Activated naive CD4-positive, alpha-beta T cell (primary cell): ENCODE data around the gene PROCR.
"Not testable (repeated sequence)": the region's sequence is repeated elsewhere in the genome, so short reads cannot be mapped to it uniquely, and the experiment has no call there.

ENCODE experiments used
- DNase-seq, 4 experiments: peaks; one replicate each; lab custom pipeline; 2025; lab: John Stamatoyannopoulos, UW

Gene PROCR

GRCh38 chr20:35193031-35193791, 21.3 kb downstream of the PROCR start:
- DNase-seq = not testable (repeated sequence)

DNA sequence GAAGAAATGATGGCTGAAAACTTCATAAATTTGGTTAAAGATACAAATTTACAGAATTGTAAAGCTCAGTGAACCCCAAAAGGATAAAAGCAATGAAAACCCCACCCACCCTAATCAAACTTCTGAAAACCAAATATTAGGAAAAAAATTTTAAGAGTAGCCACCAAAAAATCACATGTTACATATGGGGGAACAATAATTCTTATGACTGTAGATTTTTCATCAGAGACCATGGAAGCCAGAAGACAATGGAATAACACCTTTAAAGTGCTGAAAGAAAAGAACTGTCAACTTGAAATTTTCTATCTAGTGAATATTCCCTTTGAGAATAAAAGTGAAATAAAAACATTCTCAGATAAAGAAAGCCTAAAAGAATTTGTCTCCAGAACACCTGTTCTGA, 24.4 kb downstream of the PROCR start:
- no peak for DNase-seq

DNA sequence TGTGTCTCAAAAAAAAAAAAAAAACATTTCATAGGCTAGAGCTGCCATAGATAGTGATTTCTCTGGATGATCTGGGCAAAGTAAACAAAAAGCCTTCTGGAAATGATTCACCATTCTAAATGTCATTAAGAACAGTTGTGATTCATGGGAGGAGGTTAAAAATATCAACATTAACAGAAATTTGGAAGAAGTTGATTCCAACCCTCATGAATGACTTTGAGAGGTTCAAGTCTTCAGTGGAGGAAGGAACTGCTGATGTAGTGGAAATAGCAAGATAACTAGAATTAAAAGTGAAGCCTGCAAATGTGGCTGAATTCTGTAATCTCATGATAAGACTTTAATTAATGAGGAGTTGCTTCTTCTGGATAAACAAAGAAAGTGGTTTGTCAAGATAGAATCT, 27.9 kb downstream of the PROCR start:
- DNase-seq = no peak

- DNase-seq = no peak
Observed at GRCh38 chr20:35200267-35200666, 28.4 kb downstream of the PROCR start.

DNA sequence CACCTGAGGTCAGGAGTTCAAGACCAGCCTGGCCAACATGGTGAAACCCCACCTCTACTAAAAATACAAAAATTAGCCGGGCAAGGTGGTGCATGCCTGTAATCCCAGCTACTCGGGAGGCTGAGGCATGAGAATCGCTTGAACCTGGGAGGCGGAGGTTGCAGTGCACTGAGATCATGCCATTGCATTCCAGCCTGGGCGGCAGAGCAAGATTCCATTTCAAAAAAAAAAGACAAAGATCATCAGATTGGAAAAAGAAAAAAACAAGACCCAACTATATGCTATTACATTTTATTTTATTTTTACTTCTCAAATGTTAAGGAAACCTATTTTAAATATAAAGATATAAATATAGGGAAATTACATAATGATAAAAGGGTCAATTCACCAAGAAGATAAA, 29.6 kb downstream of the PROCR start:
- DNase-seq = not testable (repeated sequence)

DNA sequence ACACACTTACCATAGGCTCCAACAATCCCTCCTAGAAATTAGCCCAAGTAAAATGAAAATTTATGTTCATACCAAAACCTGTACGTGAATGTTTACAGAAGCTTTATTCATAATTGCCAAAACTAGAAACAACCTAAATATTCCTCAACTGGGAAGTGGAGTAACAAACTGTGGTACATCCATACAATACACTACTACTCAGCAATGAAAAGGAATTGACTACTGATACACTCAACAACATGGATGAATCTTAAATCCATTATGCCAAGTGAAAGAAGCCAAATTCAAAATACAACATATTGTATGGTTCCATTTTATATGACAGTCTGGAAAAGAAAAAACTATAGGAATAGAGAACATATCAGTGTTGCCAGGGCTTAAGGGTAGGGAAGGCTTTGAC, 34.9 kb downstream of the PROCR start:
- DNase-seq = no peak

DNA sequence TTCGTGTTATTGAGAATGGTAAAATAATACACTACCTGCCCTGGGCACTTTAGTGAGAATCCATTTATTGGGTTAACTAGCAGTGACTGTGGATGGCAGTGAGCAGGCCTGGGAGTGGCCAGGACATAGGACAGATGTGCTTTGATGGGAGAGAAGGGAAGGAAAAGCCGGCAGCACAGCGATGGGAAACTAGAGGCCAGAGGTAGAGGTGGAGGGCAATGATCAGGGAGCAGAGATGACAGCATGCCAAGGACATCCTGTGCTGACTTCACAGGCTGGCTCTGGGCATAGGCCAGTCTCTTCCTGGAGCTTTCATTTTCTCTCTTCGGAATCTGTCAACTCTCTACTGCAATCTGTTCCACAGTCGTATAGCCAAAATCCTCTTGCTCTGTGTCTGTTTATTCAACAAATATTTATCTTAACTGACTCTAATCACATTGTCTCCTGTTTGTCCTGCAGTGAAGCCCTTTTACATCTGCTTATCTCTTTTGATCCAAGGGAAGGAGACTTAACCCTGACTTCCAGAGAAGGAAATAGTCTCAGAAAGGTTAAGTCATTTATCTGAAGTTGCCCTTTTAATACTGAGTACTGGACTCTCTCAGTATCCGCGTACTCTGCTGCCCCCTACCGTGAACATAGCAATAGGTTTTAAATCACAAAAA, 36.2 kb downstream of the PROCR start:
- peak; percentile 18 to 47 (median 33) for DNase-seq

- no peak for DNase-seq
Observed at GRCh38 chr20:35215066-35215956, 43.4 kb downstream of the PROCR start.

DNA sequence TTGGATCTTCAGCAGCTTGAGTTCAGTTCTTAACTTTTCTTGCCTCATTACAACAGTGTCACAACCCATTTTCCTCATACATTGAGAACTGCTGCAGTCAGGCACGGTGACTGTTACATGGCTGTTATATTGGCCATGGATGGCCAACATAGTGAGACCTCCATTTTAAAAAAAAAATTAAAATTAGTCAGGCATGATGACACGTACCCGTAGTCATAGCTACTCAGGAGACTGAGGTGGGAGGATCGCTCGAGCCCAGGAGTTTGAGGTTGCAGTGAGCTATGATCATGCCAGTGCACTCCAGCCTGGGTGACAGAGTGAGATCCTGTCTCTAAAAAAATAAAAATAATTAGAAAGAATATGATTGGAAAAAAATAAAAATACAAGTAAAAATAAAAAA, 44.7 kb downstream of the PROCR start:
- DNase-seq = no peak

DNA sequence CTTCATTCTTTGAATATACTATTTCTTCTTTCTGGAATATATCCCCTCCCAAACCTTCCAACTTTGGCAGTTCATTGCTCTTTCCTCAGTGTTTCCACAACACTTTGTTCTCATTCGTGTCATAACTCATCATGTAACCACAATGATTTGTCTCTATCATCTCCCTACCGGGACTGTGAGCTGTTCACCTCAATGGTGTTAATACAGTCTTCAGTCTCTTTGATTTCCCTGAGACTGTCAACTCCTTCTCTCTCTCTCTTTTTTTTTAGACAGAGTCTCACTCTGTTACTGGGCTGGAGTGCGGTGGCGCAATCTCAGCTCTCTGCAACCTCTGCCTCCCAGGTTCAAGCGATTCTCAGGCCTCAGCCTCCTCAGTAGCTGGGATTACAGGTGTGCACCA, 52.1 kb downstream of the PROCR start:
- no peak for DNase-seq

DNA sequence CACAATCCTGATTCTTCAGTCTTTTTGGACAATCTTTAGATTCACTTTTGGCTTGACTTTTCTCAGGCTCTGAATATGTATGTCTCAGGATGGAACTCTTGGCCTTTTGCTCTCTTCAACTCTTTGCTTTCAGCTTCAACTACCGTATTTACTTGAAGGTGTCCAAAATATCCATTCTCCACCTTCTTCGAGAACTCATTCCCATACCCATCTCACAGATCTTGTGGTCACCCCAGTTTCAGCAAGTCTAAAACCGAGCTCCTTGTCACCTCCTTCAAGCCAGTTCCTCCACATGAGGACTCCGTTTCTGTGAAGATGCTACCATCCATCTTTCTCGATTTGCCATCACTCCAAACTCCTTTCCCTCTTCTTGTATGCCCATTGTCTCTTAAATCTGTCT, 52.7 kb downstream of the PROCR start:
- no peak for DNase-seq

GRCh38 chr20:35225319-35226125, 53.6 kb downstream of the PROCR start:
- no peak for DNase-seq

DNA sequence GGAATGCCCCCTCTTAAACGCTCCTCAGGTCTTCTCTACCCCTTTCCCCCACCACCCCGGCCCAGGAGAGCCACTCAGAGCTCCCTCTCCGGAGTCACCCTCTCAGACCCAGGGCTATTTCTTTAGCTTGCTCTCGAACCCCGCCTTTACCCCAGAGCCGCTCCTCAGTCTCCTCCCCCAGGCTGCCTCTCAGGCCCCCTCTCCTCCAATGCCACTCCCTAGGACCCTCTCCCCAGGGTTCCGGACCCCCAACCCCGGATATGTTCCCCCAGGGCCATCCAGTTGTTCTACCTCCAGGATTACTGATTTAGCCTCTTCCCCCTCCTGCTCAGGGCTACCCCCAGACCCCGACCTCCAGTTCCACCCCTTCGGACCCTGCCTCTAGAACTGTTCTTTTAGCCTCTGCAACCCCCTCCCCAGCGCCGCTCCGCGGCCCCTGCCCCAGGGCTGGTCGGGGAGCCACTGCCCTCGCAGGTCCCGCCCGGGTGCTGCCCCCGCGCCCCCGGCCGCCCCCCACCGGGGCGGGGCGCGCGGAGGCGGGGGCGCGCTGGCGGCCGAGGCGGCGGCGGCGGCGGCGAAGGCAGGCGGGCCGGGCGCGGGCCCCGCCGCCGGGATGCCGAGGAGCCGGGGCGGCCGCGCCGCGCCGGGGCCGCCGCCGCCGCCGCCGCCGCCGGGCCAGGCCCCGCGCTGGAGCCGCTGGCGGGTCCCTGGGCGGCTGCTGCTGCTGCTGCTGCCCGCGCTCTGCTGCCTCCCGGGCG, 54.4 kb downstream of the PROCR start, which contains the start of gene MMP24:
Gene MMP24 (plus strand): TSS at position 565 of the 758 bp plus-strand sequence. CDS start 49 bp downstream, at position 614.
- DNase-seq = no peak
